ENCODE results near the gene FBXL4.
"Not testable (repeated sequence)": the region's sequence is repeated elsewhere in the genome, so short reads cannot be mapped to it uniquely, and the experiment has no call there.

Gene FBXL4

DNA sequence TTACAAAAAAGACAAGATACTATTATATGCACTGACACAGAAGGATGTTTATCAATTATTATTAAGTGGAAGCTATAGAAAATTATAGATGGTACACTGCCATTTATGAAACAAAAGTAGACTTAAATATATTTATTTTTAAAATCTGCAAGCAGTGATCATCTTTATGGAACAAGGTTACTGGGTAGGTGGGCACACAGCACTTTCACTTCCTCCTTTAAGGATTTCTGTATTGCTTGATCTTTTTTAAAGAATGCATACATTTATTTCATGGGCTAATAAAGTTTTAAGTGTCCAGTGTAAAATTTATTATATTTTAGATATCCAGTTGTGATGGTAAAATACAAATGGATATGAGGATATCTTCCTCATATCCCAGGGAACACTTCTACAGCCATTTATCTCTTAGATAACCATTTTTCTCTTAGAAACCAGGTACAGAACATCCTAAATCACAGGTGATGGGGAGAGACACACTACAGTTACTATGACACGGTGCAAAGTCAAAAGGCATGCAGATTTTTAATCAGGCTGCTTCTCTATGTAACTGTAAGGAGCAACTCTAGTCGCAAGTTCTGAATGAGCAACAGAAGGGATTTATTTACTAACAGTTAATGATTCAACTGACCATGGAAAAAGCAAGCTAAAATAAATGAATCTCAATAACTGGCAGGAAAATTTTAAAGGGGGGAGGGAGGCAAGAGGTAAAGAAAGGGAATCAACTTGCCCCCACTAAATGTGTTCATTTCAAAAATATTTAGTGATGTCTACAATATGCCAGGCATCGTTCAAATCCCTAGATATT is 2.2 kb downstream of the FBXL4 start:
- DNase-seq: no peak

DNA sequence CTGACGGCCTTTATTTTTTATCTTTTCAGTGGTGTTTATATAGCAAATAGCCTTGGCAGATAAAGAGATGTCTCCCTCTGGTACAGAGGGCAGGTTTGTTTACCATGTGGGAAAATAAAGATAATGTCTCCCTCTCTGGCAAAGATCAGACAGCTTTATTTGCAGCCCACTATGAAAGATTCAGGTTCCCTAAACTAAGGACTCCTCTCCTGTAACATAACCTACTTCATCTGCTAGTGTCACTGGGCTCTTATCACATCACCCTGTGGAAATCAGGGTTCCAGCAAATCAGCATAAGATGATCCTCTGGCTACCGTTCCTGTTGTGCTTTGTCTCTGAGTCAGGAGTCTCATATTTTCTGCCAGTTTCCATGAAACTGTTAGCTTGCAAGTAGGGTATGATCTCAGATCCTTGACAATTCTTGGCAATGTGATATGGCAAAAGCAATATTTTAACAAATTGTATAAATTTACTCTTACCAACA is 3.1 kb downstream of the FBXL4 start:
- DNase-seq: no peak

DNA sequence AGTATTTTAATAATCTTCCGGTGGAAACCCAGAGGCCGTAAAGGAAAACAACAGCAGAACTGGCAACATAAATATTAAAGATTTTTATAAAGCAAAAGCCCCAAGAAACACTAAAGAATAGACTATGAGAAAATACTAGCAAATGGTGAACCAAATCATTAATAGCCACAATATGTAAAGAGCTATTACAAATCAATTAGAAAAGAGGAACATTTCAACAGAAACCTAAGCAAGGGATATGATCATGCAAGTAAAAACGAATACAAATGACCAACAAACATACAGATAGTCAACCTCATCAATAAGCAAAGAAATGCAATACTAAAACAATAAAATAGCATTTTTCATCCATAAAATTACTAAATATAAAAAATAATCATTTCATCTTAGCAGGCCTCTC is 3.6 kb downstream of the FBXL4 start:
- DNase-seq: no peak

DNA sequence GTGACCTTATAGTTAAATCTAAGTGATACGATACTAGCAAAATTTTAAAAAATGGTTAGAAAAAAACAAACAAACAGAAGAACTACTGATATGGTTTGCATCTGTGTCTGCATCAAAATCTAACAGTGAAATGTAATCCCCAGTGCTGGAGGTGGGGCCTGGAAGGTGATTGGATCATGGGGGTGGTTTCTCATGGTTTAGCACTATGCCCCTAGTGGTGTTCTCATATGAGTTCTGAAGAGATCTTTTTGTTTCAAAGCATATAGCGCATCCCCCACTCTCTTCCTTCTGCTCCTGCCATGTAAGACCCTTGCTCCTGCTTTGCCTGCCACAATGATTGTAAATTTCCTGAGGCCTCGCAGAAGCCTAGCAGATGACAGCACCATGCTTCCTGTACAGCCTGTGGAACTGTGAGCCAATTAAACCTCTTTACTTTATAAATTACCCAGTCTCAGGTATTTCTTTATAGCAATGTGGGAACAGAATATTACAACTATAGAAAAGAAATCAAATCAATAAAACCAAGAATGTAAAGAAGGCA is 5.4 kb downstream of the FBXL4 start:
- no peak for DNase-seq

DNA sequence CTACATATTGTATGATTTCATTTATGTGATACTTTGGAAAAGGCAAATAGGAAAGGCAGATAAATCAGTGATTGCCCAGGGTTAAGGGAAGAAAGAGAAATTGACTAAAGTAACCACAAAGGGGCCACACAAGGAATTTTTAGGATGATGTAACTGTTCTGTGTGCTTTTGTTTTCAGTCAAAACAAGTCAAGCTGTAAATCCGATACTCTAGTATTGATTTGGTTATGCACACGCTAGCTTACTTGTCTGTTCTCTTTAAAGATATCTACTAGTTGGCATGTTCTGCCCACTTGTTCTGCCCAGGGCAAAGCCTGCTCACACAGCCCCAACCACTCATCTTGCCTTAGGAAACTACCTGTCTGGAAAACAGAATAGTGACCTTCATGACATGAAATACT is 6.4 kb downstream of the FBXL4 start:
- DNase-seq: no peak

DNA sequence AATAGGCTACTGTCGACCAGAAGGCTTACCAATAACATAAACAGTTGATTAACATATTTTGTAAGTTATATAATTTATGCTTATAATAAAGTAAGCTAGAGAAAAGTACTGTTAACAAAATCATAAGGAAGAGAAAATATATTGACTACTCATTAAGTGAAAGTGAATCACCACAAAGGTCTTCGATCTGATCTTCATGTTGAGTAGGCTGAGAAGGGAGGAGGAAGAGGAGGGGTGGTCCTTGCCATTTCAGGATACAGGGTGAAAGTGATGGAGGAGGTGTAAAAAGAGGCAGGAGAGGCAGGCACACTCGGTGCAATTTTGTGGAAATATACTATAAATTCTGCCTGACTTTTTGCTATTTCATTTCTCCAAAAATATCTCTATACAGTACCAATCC is 10.4 kb downstream of the FBXL4 start:
- no peak for DNase-seq

DNA sequence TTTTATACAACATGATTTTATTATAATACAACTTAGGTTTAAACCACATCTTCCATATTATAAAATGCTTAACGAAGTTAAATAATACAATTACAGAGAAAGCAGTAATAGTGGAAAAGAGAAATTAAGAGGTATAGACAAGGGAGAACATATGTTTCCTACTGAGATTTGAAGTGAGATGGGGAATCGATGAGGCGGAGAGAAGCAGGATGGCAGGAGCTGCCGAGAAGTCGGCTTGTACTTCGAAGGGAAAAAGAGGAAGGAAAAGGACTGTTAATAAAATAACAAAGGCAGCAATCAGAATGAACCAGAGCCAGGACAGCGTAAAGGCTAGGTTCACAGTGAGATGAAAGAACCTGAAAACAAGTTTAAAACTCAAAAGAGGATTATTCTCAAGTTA is 15.4 kb downstream of the FBXL4 start:
- DNase-seq: no peak

DNA sequence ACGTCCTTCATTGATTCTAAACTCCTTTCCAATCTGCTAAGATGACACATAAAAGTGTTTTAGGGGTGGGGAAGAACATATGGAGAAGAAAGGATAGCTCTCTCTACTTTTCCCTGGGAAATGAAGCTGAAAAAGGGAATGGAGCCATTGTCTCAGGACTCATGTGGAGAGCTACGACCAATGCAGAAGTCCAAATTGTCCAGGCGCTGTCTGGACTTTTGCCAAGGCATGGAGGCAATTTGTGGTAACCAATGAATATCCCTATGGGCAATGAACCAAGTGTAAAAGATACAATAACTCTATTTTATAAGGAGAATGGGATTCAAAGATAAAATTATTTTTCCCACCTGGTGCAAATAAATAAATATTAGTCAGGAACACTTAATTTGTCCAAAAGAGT is 16.1 kb downstream of the FBXL4 start:
- DNase-seq: no peak

DNA sequence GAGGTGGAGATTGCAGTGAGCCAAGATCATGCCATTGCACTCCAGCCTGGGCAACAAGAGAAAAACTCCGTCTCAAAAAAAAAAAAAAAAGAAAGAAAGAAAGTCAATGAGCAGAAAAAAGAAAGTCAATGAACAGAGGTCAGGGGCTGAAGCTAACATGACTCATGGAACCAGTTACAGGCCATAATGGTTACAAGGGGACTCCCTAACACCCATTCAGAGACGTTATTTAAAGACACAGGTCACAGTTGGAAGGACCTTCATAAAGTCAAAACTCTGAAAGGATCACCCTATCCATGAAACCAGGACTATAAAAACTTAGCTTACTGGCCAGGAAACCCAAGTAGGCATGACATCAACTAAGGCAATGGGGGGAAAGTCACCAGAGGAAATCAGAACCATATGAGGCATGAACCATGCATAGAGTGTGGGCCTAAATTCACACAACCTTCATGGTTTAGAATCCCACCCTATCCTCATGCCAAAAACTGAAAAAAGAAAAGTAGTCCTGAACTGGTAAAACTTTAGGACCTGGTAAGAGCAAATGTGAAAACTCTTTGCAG is 18.2 kb downstream of the FBXL4 start:
- DNase-seq: no peak

DNA sequence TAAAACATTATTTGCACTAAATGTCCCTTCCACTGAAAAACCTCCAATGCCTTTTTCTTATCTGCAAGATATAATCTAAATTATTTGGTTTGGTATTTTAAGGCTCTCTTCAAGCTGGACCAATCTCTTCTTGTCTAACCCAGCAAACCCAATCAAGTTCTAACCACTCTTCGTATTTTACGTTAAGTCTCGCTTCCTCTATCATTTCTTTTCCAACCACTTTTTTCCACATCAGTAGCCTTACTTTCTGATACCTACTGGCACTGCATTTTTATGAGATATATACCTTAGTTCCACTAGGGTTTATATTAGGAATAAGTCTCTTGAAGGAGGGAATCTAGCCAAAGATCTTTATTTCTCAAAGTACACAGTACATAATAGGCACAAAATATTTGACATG is 19.1 kb downstream of the FBXL4 start:
- no peak for DNase-seq

DNA sequence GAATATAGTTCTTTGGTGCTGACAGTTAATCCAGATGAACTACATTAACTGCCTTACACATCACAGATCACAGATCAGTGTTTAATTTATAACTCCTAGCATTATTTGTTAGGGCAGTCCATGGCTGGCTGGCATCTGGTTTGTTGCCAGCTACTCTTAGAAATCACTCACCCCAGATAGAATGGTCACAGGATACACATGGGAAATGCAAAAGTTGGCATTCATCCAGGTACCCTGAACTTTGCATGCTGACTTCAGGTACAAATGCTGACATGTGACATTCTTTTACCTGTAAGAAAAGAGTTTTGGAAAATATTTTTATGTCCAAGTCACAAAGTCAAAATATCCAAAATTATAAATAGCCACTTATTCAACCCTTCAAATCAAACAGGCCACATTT is 20.2 kb downstream of the FBXL4 start:
- DNase-seq: no peak

DNA sequence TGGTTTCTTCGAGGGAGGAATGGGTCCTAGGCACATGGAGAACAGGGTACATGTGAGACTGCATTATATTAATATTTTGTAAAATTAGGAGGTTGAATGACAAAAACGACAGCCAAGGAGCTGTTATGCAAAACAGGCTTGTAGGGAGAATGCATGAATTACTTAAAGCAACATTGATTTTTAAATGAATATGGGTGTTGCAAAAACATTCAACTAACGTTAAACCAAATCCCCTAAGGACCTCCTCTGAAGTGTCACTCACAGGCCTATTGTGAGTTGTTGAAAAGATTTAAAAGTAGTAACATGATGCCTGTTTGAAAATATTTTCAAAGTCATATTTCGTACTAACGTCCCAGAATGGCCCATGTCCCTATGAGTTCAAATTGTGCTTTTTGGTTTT is 21.9 kb downstream of the FBXL4 start:
- DNase-seq: no peak

DNA sequence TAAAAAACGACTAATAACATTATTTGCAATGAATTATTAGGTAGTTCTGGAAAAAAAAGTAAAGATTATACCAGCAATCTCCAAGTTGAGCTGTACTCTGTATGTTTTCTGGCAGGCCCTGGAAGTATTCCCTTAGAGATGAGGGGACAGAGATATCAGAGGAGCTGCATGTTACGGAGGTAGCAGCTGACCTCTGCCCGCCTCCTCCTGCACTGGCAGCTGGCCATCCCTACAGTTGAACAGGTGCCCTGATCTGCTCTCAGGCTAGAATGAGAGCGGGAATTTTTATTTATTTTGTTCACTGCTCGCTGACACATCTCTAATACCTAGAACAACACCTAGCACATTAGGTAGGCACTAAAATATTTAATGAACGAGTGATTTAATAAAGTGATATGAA is 23.1 kb downstream of the FBXL4 start:
- DNase-seq: no peak

DNA sequence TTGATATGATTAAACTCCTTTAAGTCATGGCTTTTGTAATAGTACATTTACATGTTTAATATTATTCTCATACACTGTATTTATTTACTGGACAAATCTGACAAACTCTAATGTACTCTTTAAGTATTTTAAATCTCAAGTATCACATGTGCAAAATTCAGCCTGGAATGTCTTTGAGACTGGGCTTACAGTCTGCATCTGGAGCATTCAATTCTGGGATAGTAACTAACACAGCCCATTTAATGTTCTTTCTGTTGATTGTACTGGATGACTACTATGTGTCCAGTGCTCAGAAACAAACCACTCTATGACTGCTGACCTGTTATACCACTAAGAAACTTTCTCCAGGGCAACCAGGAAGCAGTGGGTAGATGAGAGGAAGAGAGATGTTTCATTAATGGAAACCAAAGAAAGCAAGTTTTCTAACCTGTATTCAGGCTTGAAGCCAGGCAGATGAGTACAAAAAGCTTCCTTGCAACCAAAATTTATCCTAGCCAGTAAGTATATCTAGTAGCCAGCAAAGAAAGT is 26.8 kb downstream of the FBXL4 start:
- no peak for DNase-seq

DNA sequence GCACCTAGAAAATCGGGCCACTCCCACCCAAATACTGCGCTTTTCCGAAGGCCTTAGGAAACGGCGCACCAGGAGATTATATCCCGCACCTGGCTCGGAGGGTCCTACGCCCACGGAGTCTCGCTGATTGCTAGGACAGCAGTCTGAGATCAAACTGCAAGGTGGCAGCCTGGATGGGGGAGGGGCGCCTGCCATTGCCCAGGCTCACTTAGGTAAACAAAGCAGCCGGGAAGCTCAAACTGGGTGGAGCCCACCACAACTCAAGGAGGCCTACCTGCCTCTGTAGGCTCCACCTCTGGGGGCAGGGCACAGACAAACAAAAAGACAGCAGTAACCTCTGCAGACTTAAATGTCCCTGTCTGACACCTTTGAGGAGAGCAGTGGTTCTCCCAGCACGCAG is 36.8 kb downstream of the FBXL4 start:
- not testable (repeated sequence) for DNase-seq

DNA sequence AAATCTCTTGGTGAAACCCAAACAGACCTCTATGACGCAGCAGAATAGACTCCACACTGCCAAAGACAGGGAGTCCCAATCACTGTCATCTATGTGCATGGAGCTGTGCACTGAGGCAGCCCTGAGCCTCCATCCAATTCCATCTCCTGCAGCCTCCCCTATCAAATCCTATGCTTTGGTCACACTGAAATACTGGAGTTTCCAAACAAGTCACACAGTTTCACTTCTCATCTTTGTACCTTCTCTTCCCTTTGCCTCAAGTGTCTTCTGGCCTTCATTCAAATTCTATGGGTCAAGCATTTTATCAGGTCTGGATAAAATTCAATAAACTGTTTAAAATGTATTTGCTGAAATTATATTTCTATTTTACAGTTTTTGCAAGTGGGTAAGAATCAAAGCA is 38.5 kb downstream of the FBXL4 start:
- DNase-seq: no peak

DNA sequence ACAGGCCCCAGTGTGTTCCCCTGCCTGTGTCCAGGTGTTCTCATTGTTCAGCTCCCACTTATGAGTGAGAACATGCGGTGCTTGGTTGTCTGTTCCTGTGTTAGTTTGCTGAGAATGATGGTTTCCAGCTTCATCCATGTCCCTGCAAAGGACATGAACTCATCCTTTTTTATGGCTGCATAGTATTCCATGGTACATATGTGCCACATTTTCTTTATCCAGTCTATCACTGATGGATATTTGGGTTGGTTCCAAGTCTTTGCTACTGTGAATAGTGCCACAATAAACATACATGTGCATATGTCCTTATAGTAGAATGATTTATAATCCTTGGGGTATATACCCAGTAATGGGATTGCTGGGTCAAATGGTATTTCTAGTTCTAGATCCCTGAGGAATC is 41.4 kb downstream of the FBXL4 start:
- not testable (repeated sequence) for DNase-seq

DNA sequence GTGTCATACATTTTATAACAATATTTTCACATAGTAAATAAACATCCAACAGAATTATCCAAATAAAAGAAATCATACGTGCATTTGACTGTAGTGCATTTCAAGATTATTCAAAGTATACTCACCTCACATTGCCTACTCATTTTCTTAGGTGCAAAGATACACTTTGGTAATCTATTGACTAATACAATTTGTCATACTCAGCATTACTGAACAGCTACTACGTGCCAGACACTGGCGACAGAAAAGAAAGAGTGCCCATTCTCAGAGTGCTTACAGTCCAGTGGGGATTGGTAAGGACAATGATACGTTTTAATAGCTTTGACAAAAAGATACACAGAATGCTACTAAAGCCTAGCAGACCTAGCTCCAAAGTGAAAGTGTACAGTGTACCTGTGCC is 42.0 kb downstream of the FBXL4 start:
- no peak for DNase-seq

DNA sequence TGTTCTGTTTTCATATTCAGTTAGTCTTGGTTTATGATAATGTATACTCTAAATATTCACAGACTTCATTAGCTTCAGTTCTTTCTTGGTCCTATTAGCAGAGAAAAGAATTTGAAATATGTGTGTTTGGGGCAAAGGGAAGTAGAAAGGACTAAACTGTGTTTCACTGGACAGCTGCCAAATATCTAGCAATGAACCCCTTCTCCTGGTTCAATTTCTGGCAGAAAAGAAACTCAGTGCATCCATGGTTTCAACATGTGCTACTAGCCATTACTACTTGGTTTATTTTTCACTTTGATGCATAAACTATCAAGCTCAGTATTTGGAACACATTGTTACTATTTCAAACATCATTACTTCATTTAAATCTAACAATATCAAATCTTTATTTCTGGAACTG is 43.6 kb downstream of the FBXL4 start:
- no peak for DNase-seq

DNA sequence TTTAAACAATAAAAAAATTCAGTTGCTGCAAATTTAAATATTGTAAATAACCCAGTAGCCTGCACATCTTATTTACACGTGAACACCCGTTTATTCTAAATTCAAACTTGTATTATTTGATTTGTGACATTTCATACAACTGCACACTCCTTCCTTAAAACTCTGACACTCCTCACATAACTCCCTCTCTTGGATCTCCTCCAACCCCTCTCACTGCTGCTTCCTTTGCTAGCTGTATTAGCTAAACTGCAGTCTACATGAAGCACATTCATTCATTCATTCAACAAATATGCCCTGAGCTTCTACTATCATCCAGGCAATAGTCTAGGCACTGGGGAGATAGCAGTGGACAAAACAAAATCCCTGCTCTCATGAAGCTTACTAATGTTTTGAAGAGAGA is 47.0 kb downstream of the FBXL4 start:
- DNase-seq: no peak

DNA sequence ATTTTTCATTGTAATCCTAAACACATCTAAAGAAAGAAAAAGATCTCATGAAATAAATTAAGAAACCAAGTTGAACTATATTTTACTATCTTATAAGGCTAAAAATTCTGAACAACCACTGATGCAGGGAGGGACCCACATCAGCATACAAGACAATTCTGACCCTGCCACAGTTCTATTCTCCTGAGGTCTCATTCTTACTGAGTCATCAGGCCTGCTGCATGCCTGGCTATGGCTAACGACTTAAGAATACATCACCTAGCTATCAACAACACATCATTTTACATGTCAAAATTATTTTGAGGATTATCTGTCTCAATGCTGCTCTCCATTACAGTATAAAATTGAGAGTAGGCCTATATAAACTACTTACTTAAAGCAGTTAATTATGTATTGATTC is 52.9 kb downstream of the FBXL4 start:
- DNase-seq: no peak

DNA sequence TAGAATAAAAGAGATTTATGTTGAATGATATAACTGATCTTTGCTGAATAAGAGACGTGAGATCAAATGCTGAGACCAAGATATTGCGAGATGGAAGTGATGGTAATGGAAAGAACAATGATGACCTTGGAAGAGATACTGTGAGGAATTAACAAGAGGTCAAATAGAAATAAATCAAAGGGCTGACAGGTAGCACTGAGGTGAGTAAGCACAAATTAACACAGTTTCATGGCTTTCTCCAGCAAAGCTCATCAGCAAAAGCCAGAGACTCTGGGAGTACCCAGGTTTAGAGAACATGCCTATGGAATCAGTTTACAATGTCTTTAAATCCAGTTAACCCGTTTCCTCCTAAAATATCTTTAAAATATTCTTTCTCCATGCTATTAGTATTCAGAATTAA is 60.1 kb downstream of the FBXL4 start:
- DNase-seq: no peak

DNA sequence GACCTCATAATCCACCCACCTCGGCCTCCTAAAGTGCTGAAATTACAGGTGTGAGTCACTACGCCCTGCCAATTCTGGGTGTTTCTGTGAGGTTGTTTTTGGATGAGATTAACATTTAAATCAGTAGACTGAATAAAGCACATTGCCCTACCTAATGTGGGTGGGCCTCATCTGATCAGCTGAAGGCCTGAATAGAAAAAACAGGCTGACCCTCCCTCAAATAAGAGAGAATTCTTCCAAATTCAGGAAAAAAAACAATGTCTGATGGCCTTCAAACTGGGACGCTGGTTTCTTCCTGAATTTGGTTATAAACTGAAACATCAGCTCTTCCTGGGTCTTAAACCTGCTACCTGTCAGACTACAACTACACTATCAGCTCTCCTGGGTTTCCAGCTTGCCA is 62.4 kb downstream of the FBXL4 start:
- DNase-seq: no peak

DNA sequence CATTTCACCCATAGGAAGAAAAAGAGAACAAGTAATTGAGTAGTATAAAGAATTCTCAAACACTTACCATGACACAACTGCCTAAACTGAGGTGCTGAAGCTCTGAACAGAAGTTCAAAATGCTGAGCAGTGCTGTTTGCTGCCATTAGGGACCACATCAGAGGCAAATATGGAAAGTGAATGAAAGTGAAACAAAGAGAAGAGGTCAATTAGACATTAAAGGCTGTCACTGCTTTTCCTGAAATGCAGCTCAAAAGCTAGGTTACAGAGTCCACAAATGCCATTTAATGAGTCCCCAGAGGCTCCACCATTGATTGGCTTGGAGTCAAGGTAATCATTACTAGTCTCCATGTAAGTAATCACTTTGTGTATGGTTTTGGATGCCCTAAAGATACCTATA is 67.3 kb downstream of the FBXL4 start:
- DNase-seq: no peak

Data from NCI-H2081 treated with DMSO at 0.1 percent for 48 hours (cell line).